HepG2 (cell line): ENCODE data around the gene GAN. TPM values are rescaled to one million over a fixed set of nuclear protein-coding genes. Genes with fewer than 3 reads are reported as not detected.

Experiments
- ATAC-seq: fragments of 200-7000 bp; cut with Tn5 transposase; 3 replicates; pipeline ENCODE4 v1.9.1; 2020; ENCODE audit warnings: mild to moderate bottlenecking, moderate library complexity
- BruUV-seq: library from RNA; stranded (reverse); fragments of 400-500 nt; replicated peaks from 2 replicates; lab custom pipeline; 2021; lab: Mats Ljungman, UMichigan
- CTCF ChIA-PET: fragments of 300-600 bp; formaldehyde crosslinking; extraction: SDS; loops from one replicate; lab custom pipeline; 2021; ENCODE audit warnings: low total read pairs, inconsistent platforms, low intra/inter-chr PET ratio; lab: Yijun Ruan, JAX
- POLR2A ChIA-PET: fragments of 350-600 bp; sonication (Branson Sonifier 250); formaldehyde crosslinking; loops from one replicate; lab custom pipeline; 2020; ENCODE audit warnings: antibody characterized with exemption, inconsistent platforms; lab: Yijun Ruan, JAX
- DNase-seq: peaks from one replicate; pipeline ENCODE4 v3.0.0-alpha.2; 2015; ENCODE audit warnings: low spot score
- FAIRE-seq: peaks from 3 replicates; lab custom pipeline; 2011; peaks lifted over from hg19 to GRCh38; lab: Jason Lieb, UNC
- H2AFZ ChIP-seq: one replicate; pipeline ENCODE4 v1.6.1; 2011; ENCODE audit warnings: low read length, inconsistent platforms
- H3K27ac ChIP-seq: fragments of 300-600 bp; 3 replicates; pipeline ENCODE4 v1.8.0; 2011; ENCODE audit warnings: mixed run types, mild to moderate bottlenecking, mixed read lengths, low read length, inconsistent platforms; ENCODE audit not compliant: insufficient read depth; ENCODE audit errors: extremely low read length
- H3K27me3 ChIP-seq, 2 experiments: fragments of 200-600 bp in 1 of 2; 2 replicates in 1 of 2; 3 replicates in 1 of 2; pipeline versions ENCODE4 v1.6.0 to v1.8.0; 2011; ENCODE audit warnings: low read length in 2 of 2, mild to moderate bottlenecking in 2 of 2, moderate library complexity in 2 of 2, inconsistent platforms in 1 of 2; ENCODE audit not compliant: insufficient read depth in 2 of 2, control insufficient read depth in 1 of 2
- H3K36me3 ChIP-seq, 2 experiments: fragments of 200-600 bp in 1 of 2; replicated peaks in 1 of 2; 2 replicates in 1 of 2; 3 replicates in 1 of 2; pipeline versions ENCODE4 v1.5.1 to v1.8.0; 2011; ENCODE audit warnings: low read length in 2 of 2, inconsistent platforms in 1 of 2; ENCODE audit not compliant: insufficient read depth in 2 of 2, control insufficient read depth in 1 of 2
- H3K4me1 ChIP-seq: 2 replicates; pipeline ENCODE4 v1.5.1; 2012; ENCODE audit warnings: low read length, inconsistent platforms; ENCODE audit not compliant: insufficient read depth
- H3K4me2 ChIP-seq: 2 replicates; pipeline ENCODE4 v1.6.0; 2011; ENCODE audit warnings: low read depth, low read length, inconsistent platforms
- H3K4me3 ChIP-seq, 3 experiments: fragments of 200-600 bp in 1 of 3; sonication (generic), shearing (Covaris generic) in 1 of 3; replicated peaks in 1 of 3; 2 replicates each; pipeline ENCODE4 v1.5.1; 2011 to 2016; ENCODE audit warnings: low read length in 3 of 3, inconsistent platforms in 2 of 3, low read depth in 2 of 3, mild to moderate bottlenecking in 2 of 3, control low read depth in 1 of 3, mixed read lengths in 1 of 3; ENCODE audit not compliant: insufficient read depth in 1 of 3
- H3K79me2 ChIP-seq: one replicate; pipeline ENCODE4 v1.6.1; 2011; ENCODE audit warnings: low read length, inconsistent platforms; ENCODE audit not compliant: insufficient read depth
- H3K9ac ChIP-seq: 2 replicates; pipeline ENCODE4 v1.6.0; 2011; ENCODE audit warnings: mild to moderate bottlenecking, low read depth, low read length, inconsistent platforms; ENCODE audit not compliant: insufficient read depth
- H3K9me3 ChIP-seq: 2 replicates; pipeline ENCODE4 v1.5.1; 2012; ENCODE audit warnings: mild to moderate bottlenecking, low read length
- H4K20me1 ChIP-seq: 2 replicates; pipeline ENCODE4 v1.6.0; 2011; ENCODE audit warnings: inconsistent platforms, mild to moderate bottlenecking, low read length, moderate library complexity; ENCODE audit not compliant: insufficient read depth
- ARHGAP35 ChIP-seq: sonication (generic); formaldehyde crosslinking; IDR thresholded peaks from 2 replicates; pipeline ENCODE4 v1.9.0; 2022; ENCODE audit warnings: mild to moderate bottlenecking, inconsistent platforms, moderate library complexity, missing genetic modification reagents, borderline replicate concordance
- EHMT2 ChIP-seq: fragments of 200-600 bp; sonication (generic); IDR thresholded peaks from 2 replicates; pipeline ENCODE4 v1.7.0; 2017; ENCODE audit warnings: antibody characterized with exemption, low read depth, low read length, borderline replicate concordance
- JUN ChIP-seq: sonication (generic); formaldehyde crosslinking; IDR thresholded peaks from 2 replicates; pipeline ENCODE4 v1.4.0; 2020; ENCODE audit warnings: mild to moderate bottlenecking, missing genetic modification reagents
- KDM1A ChIP-seq: IDR thresholded peaks from 2 replicates; pipeline ENCODE4 v1.6.1; 2016; ENCODE audit warnings: missing compliant biosample characterization
- NCOA5 ChIP-seq: sonication (generic); formaldehyde crosslinking; IDR thresholded peaks from 2 replicates; pipeline ENCODE4 v1.4.0; 2020; ENCODE audit warnings: missing genetic modification reagents
- NR2C2 ChIP-seq: sonication (generic); formaldehyde crosslinking; IDR thresholded peaks from 2 replicates; pipeline ENCODE4 v1.4.0; 2020; ENCODE audit warnings: missing genetic modification reagents, mild to moderate bottlenecking, moderate library complexity, borderline replicate concordance
- ONECUT2 ChIP-seq: sonication (generic); formaldehyde crosslinking; IDR thresholded peaks from 2 replicates; pipeline ENCODE4 v1.4.0; 2020; ENCODE audit warnings: missing genetic modification reagents
- PHF5A ChIP-seq: IDR thresholded peaks from one replicate; pipeline ENCODE4 v1.6.1; 2018; ENCODE audit warnings: low read depth, missing genetic modification reagents; ENCODE audit not compliant: unreplicated experiment
- RAD21 ChIP-seq: fragments of 450-650 bp; formaldehyde crosslinking; IDR thresholded peaks from 2 replicates; pipeline ENCODE4 v1.5.0; 2020; ENCODE audit warnings: mild to moderate bottlenecking
- RFXAP ChIP-seq: sonication (generic); formaldehyde crosslinking; IDR thresholded peaks from 2 replicates; pipeline ENCODE4 v1.4.0; 2020; ENCODE audit warnings: missing genetic modification reagents, borderline replicate concordance
- SMARCC2 ChIP-seq: fragments of 450-650 bp; IDR thresholded peaks from 2 replicates; pipeline ENCODE4 v1.6.1; 2017; ENCODE audit warnings: antibody characterized with exemption, mild to moderate bottlenecking
- ZNF337 ChIP-seq: sonication (generic); formaldehyde crosslinking; IDR thresholded peaks from 2 replicates; pipeline ENCODE4 v1.5.1; 2020; ENCODE audit warnings: missing genetic modification reagents, low read depth, mild to moderate bottlenecking, borderline replicate concordance
- ZNF552 ChIP-seq: sonication (generic); formaldehyde crosslinking; IDR thresholded peaks from 2 replicates; pipeline ENCODE4 v1.9.0; 2022; ENCODE audit warnings: missing genetic modification reagents, mild to moderate bottlenecking, borderline replicate concordance
- ZNF775 ChIP-seq: sonication (generic); formaldehyde crosslinking; IDR thresholded peaks from 2 replicates; pipeline ENCODE4 v1.4.0; 2020; ENCODE audit warnings: missing genetic modification reagents, mild to moderate bottlenecking, moderate library complexity, borderline replicate concordance
- WGBS: methylation state at CpG from one replicate; pipeline ENCODE4 v1.1.6; 2017; ENCODE audit warnings: low lambda C conversion rate; 5-methylcytosine and 5-hydroxymethylcytosine counted together
- in situ Hi-C: cut with HindIII; loops from 2 replicates; pipeline ENCODE4 v1.10.0; 2017; ENCODE audit warnings: low pct_unique_long_range_greater_than_20kb; ENCODE audit not compliant: extremely low pct_ligation_motif_present
- intact Hi-C: fragments of 100-400 bp; cut with micrococcal nuclease; formaldehyde crosslinking; loops from one replicate; pipeline ENCODE4 v1.10.0; 2022; ENCODE audit not compliant: unreplicated experiment
- polyA plus RNA-seq, 8 experiments: library from polyadenylated mRNA; depleted of rRNA in 3 of 8; stranded (reverse) in 7 of 8; unstranded in 1 of 8; fragments of >200 nt; fragmentation: Illumina TruSeq in 4 of 8; extraction: Trizol in 4 of 8; gene quantifications; 2 replicates each; pipeline versions ENCODE4 v1.2.1 to v1.2.3, GENCODE V29; 2011 to 2016; ENCODE audit warnings: low read depth in 4 of 8, missing spikeins in 1 of 8, mixed read lengths in 1 of 8; ENCODE audit not compliant: insufficient read depth in 1 of 8
- total RNA-seq, 5 experiments: library from RNA; depleted of rRNA; stranded (reverse); fragments of >200 nt; fragmentation: Illumina TruSeq; extraction: Trizol; gene quantifications; 2 replicates each; pipeline ENCODE4 v1.2.3, GENCODE V29; 2016; ENCODE audit warnings: low read depth in 1 of 5
- TF ChIP-seq, protein P1 (sequence below): sonication (generic); formaldehyde crosslinking; conservative IDR thresholded peaks from 2 replicates; pipeline ENCODE4 v1.8.0; 2022; ENCODE audit warnings: missing genetic modification reagents
- TF ChIP-seq, protein P2 (sequence below): sonication (generic); formaldehyde crosslinking; IDR thresholded peaks from 2 replicates; pipeline ENCODE4 v1.8.1; 2023; ENCODE audit warnings: missing genetic modification reagents, inconsistent platforms, borderline replicate concordance
- TF ChIP-seq, protein P3 (sequence below): sonication (generic); formaldehyde crosslinking; IDR thresholded peaks from 2 replicates; pipeline ENCODE4 v1.8.1; 2022; ENCODE audit warnings: low read depth, mild to moderate bottlenecking, missing genetic modification reagents

The GAN gene
- total and polyA plus RNA-seq, 2 of the 13 experiments (the other 11 are each of a cell fraction or from before 2014, with no cell fraction given) = 4.3 to 11.0 TPM

DNA sequence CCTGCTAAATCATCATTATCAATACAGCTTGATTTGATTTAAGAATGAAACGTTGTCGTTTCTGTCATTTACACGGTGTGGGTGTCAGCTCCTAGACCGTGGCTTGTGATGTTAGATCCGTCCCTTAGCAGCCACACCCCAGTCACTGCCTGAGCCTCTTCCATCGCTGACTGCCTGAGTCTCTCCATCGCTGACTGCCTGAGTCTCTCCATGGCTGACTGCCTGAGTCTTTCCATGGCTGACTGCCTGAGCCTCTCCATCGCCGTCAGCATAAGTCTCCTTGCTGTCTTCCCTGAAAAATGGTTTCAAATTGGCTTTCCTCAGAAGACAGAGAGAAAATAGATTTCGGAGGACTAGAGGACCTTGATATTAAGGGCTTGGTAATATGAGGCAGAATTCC, 76.1 kb downstream of the GAN start:
- Histone ChIP-seq H4K20me1 (no peaks in the 10 kb centered on the region), H3K79me2 (no peaks in the 10 kb centered on the region), H3K4me2 (no peak overlapping the region), H3K4me1 (no peaks in the 10 kb centered on the region), H3K4me3 (no peak overlapping the region), H3K36me3 (peaks cover 1 to 11% of the 10 kb centered on the region in 2 experiments; a peak in 3 of 5 replicates), H2AFZ (no peak overlapping the region), H3K9me3 (no peaks in the 10 kb centered on the region), H3K9ac (no peak overlapping the region), H3K27me3 (no peaks in the 10 kb centered on the region), H3K27ac (no peak overlapping the region)
- intact Hi-C loops = no loop called here
- no peak for TF ChIP-seq EHMT2
- no peak for TF ChIP-seq NR2C2 (CRISPR knock-in tag)
- TF ChIP-seq ZNF552 (CRISPR knock-in tag) = no peak
- TF ChIP-seq, protein P1, sequence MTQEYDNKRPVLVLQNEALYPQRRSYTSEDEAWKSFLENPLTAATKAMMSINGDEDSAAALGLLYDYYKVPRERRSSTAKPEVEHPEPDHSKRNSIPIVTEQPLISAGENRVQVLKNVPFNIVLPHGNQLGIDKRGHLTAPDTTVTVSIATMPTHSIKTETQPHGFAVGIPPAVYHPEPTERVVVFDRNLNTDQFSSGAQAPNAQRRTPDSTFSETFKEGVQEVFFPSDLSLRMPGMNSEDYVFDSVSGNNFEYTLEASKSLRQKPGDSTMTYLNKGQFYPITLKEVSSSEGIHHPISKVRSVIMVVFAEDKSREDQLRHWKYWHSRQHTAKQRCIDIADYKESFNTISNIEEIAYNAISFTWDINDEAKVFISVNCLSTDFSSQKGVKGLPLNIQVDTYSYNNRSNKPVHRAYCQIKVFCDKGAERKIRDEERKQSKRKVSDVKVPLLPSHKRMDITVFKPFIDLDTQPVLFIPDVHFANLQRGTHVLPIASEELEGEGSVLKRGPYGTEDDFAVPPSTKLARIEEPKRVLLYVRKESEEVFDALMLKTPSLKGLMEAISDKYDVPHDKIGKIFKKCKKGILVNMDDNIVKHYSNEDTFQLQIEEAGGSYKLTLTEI (CRISPR knock-in tag) = no peak
- no peak for TF ChIP-seq RFXAP
- TF ChIP-seq PHF5A (CRISPR knock-in tag) = no peak
- no peak for TF ChIP-seq ZNF337 (CRISPR knock-in tag)
- no peak for TF ChIP-seq KDM1A (CRISPR knock-in tag)
- no peak for TF ChIP-seq ONECUT2
- TF ChIP-seq, protein P2, sequence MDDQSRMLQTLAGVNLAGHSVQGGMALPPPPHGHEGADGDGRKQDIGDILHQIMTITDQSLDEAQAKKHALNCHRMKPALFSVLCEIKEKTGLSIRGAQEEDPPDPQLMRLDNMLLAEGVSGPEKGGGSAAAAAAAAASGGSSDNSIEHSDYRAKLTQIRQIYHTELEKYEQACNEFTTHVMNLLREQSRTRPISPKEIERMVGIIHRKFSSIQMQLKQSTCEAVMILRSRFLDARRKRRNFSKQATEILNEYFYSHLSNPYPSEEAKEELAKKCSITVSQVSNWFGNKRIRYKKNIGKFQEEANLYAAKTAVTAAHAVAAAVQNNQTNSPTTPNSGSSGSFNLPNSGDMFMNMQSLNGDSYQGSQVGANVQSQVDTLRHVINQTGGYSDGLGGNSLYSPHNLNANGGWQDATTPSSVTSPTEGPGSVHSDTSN (CRISPR knock-in tag) = no peak
- TF ChIP-seq RAD21 = no peak
- TF ChIP-seq JUN (CRISPR knock-in tag) = no peak
- TF ChIP-seq ARHGAP35 (CRISPR knock-in tag) = no peak
- no peak for TF ChIP-seq ZNF775 (CRISPR knock-in tag)
- TF ChIP-seq, protein P3, sequence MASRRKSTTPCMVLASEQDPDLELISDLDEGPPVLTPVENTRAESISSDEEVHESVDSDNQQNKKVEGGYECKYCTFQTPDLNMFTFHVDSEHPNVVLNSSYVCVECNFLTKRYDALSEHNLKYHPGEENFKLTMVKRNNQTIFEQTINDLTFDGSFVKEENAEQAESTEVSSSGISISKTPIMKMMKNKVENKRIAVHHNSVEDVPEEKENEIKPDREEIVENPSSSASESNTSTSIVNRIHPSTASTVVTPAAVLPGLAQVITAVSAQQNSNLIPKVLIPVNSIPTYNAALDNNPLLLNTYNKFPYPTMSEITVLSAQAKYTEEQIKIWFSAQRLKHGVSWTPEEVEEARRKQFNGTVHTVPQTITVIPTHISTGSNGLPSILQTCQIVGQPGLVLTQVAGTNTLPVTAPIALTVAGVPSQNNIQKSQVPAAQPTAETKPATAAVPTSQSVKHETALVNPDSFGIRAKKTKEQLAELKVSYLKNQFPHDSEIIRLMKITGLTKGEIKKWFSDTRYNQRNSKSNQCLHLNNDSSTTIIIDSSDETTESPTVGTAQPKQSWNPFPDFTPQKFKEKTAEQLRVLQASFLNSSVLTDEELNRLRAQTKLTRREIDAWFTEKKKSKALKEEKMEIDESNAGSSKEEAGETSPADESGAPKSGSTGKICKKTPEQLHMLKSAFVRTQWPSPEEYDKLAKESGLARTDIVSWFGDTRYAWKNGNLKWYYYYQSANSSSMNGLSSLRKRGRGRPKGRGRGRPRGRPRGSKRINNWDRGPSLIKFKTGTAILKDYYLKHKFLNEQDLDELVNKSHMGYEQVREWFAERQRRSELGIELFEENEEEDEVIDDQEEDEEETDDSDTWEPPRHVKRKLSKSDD (CRISPR knock-in tag) = no peak
- no peak for TF ChIP-seq SMARCC2
- TF ChIP-seq NCOA5 = no peak
- POLR2A ChIA-PET = no interaction called here
- CTCF ChIA-PET = no interaction called here
- FAIRE-seq (no peak), DNase-seq (no peak), ATAC-seq (no peak)
- in situ Hi-C loops = no loop called here
- BruUV-seq = no TSS peak
- WGBS = 95% methylated on average over 10 of the region's 10 CpGs
